Fibroblast of lung (primary cell): ENCODE measurements around the gene NCBP3.

Experiments used
- CTCF ChIP-seq, 2 donors: IDR thresholded peaks in 1 of 2; conservative IDR thresholded peaks in 1 of 2; 1 replicate in 1 of 2; 2 replicates in 1 of 2; pipeline ENCODE4 v1.5.1; 2011 to 2012; ENCODE audit warnings: low read length in 2 of 2, control low read depth in 1 of 2, inconsistent platforms in 1 of 2, low read depth in 1 of 2, mild to moderate bottlenecking in 1 of 2
- EZH2 ChIP-seq: IDR thresholded peaks from 2 replicates; pipeline ENCODE4 v1.5.1; 2012; ENCODE audit warnings: low read length, control low read depth, mild to moderate bottlenecking; ENCODE audit errors: missing control alignments

- TF ChIP-seq CTCF (conservative IDR thresholded peaks at IDR 0.05 in 1 of 2, IDR thresholded peaks at IDR 0.05 in 1 of 2; ENCODE audit: low read depth in 1 of 2, low read length in 2 of 2): no peak
- no peak for TF ChIP-seq EZH2
Measured at GRCh38 chr17:3893003-3893719, 47.1 kb upstream of the NCBP3 start, which contains the start of gene CAMKK1.
